Tibial nerve (tissue), 4 donors: ENCODE measurements around the gene ENAM.

Experiments used
- EP300 ChIP-seq, 2 donors: sonication (generic); formaldehyde crosslinking; IDR thresholded peaks; one replicate each; pipeline ENCODE4 v1.6.1; 2017; ENCODE audit warnings: antibody characterized with exemption in 2 of 2, mild to moderate bottlenecking in 1 of 2
- TF ChIP-seq, protein P1 (sequence below), 5 experiments: fragments of 200-600 bp in 3 of 5; fragments of 450-650 bp in 2 of 5; sonication (generic) in 3 of 5; IDR thresholded peaks; one replicate each; pipeline ENCODE4 v1.5.1; 2016 to 2019; ENCODE audit warnings: antibody characterized with exemption in 5 of 5, mild to moderate bottlenecking in 3 of 5, moderate library complexity in 2 of 5

DNA sequence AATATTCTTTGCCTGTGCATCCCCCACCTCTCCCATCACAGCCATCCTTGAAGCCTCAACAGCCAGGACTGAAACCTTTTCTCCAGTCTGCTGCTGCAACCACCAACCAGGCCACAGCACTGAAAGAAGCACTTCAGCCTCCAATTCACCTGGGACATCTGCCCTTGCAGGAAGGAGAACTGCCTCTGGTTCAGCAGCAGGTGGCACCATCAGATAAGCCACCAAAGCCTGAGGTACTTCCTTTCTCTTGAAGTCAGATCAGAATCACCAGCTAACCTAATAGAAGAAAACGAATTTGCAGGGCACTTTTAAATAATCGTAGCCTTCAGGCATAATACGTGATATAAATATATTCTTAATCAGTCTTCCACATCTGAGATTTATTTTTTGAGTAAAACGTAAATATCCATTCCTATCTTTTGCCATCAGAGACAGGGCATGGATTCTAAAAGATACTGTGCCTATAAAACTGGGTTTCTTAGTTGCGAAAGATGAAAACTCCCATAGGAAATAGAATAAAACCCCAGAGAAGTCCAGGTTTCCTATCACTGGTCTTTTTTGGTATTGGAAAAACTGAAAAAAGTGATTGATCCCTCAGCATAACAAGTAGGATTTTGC is 27.0 kb upstream of the ENAM start:
- no peak for TF ChIP-seq EP300 (IDR thresholded peaks at IDR 0.05)
- TF ChIP-seq, protein P1, sequence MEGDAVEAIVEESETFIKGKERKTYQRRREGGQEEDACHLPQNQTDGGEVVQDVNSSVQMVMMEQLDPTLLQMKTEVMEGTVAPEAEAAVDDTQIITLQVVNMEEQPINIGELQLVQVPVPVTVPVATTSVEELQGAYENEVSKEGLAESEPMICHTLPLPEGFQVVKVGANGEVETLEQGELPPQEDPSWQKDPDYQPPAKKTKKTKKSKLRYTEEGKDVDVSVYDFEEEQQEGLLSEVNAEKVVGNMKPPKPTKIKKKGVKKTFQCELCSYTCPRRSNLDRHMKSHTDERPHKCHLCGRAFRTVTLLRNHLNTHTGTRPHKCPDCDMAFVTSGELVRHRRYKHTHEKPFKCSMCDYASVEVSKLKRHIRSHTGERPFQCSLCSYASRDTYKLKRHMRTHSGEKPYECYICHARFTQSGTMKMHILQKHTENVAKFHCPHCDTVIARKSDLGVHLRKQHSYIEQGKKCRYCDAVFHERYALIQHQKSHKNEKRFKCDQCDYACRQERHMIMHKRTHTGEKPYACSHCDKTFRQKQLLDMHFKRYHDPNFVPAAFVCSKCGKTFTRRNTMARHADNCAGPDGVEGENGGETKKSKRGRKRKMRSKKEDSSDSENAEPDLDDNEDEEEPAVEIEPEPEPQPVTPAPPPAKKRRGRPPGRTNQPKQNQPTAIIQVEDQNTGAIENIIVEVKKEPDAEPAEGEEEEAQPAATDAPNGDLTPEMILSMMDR (IDR thresholded peaks at IDR 0.05): peak; percentile 35 to 51 (median 43)
